HCT116 (cell line): ENCODE results near the gene LMBR1.

Experiments used
- CTCF ChIP-seq, 3 experiments: fragments of 200-600 bp in 1 of 3; sonication (generic) in 1 of 3; IDR thresholded peaks in 2 of 3; conservative IDR thresholded peaks in 1 of 3; 2 replicates each; pipeline ENCODE4 v1.5.1; 2012 to 2017; ENCODE audit warnings: low read depth in 2 of 3, low read length in 2 of 3, antibody characterized with exemption in 1 of 3, borderline replicate concordance in 1 of 3, control low read depth in 1 of 3, mild to moderate bottlenecking in 1 of 3, mixed read lengths in 1 of 3, mixed run types in 1 of 3, moderate library complexity in 1 of 3; ENCODE audit not compliant: insufficient read depth in 1 of 3
- EZH2 ChIP-seq: fragments of 200-600 bp; sonication (generic); IDR thresholded peaks from 2 replicates; pipeline ENCODE4 v1.6.1; 2017; ENCODE audit warnings: antibody characterized with exemption, mixed run types
- EZH2phosphoT487 ChIP-seq: fragments of 200-600 bp; IDR thresholded peaks from 2 replicates; pipeline ENCODE4 v1.6.1; 2018; ENCODE audit warnings: antibody characterized with exemption, borderline replicate concordance
- JUND ChIP-seq: IDR thresholded peaks from 2 replicates; pipeline ENCODE4 v1.6.1; 2012
- MAX ChIP-seq: IDR thresholded peaks from 2 replicates; pipeline ENCODE4 v1.6.1; 2012
- POLR2A ChIP-seq: IDR thresholded peaks from 2 replicates; pipeline ENCODE4 v1.7.0; 2011; ENCODE audit warnings: borderline replicate concordance; ENCODE audit not compliant: insufficient read depth, insufficient read length; ENCODE audit errors: extremely low read depth
- SIN3A ChIP-seq: IDR thresholded peaks from 2 replicates; pipeline ENCODE4 v1.6.1; 2012; ENCODE audit warnings: low read depth
- ZFX ChIP-seq: fragments of 450-650 bp; IDR thresholded peaks from 2 replicates; pipeline ENCODE4 v1.6.1; 2017

- TF ChIP-seq POLR2A: no peak
- no peak for TF ChIP-seq CTCF (IDR thresholded peaks at IDR 0.05 in 2 of 3, conservative IDR thresholded peaks at IDR 0.05 in 1 of 3; ENCODE audit: borderline replicate concordance in 1 of 3, insufficient read depth in 1 of 3, low read depth in 2 of 3, low read length in 2 of 3)
- no peak for TF ChIP-seq EZH2
- TF ChIP-seq EZH2phosphoT487: no peak
- no peak for TF ChIP-seq SIN3A
- no peak for TF ChIP-seq JUND
- TF ChIP-seq MAX: no peak
- TF ChIP-seq ZFX: no peak
Measured at GRCh38 chr7:156733638-156734037, 159.3 kb downstream of the LMBR1 start.
